ENCODE data around the gene BRCA2.

GRCh38 chr13:32431361-32431760 lies 116.1 kb downstream of the BRCA2 start:
- TF ChIP-seq CTCF (conservative IDR thresholded peaks at IDR 0.05; ENCODE audit: low read depth, low read length): no peak
- TF ChIP-seq EZH2phosphoT487 (IDR thresholded peaks at IDR 0.05; ENCODE audit: borderline replicate concordance, low read length): no peak
- TF ChIP-seq EZH2 (IDR thresholded peaks at IDR 0.05; ENCODE audit: low read length, unreplicated experiment): no peak

All from PC-3 (cell line).